Measurements from ENCODE around the gene AMBRA1.
"Not testable (repeated sequence)": the region's sequence is repeated elsewhere in the genome, so short reads cannot be mapped to it uniquely, and the experiment has no call there.

Gene AMBRA1

DNA sequence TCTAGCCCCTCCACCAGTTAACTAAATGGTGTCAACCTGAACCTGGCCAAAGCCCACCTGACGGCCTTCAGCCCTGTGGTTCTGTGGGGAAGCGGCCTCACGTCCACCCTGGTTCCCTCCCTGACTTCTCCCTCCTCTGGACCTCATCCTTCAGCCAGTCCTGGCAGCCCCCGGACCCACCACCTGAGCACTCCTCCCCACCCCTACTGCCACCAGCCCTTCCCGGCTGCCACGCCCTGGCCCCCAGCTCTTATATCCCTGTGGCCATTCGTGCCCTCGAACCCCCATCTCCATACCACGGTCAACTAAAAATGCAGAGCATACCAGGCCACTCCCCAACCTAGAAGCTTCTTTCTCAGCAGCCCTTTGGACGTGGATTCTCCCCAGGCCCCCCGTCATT is 216.5 kb downstream of the AMBRA1 start:
- TF ChIP-seq CTCF (IDR thresholded peaks at IDR 0.05), result no peak
- H3K36me3 ChIP-seq, result peaks cover 18 to 58% (median 49%) of the 10 kb centered on the region in 3 donors
- intact Hi-C loops (cut with DNase I; ENCODE audit: low total_unique reads), result no loop called here
- H3K27ac ChIP-seq, result no peak overlapping the region
- H3K27me3 ChIP-seq, result peaks cover 0 to 12% of the 10 kb centered on the region in 2 donors
- H3K9me3 ChIP-seq, result no peaks in the 10 kb centered on the region
- no peak overlapping the region for H3K4me3 ChIP-seq
- peaks cover 5 to 25% (median 21%) of the 10 kb centered on the region in 4 donors for H3K4me1 ChIP-seq
- DNase-seq, result no peak

DNA sequence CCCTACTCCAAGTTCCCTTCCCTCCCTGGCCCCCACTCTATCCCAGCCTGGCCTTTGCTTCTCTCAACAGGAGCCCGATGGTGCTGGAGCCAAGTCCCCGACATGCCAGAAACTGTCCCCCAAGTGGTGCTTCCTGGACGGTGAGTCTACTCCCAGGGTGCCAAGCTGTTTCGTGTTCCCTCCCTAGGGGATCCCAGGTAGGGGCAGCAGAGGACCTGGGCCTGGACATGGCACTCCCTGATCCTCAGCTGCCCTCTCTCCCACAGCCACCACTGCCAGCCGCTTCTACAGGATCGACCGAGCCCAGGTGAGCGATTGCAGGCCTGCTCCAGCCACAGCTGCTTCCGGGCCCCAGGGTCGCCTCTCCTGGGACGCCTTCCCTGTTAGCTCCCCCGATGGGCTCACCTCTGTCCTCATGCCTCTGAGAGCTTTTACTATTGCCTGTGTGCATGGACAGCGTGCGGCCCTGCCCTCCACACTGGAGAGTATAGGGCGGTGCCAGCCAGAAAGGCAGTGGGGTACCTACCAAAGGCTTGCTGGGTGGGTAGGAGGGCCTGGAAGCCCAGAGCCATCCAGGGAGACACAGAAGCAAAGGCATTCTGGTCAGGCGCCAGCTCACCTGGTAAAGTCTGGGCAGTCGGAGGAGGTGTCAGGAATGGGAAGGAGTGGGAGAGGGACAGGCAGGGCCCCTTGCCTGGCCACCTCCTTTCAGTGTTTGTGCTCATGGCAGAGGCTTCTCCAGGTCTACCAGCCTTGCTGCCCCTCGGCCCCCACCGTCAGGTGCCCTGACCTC is 217.4 kb downstream of the AMBRA1 start:
- intact Hi-C loops (cut with DNase I; ENCODE audit: low total_unique reads), result no loop called here
- DNase-seq, result no peak
- Histone ChIP-seq H3K4me3 (no peak overlapping the region), H3K27me3 (peaks cover 0 to 4% of the 10 kb centered on the region in 2 donors), H3K4me1 (peaks cover 0 to 17% (median 12%) of the 10 kb centered on the region in 4 donors), H3K9me3 (no peaks in the 10 kb centered on the region), H3K27ac (no peak overlapping the region), H3K36me3 (peaks cover 27 to 66% (median 58%) of the 10 kb centered on the region in 3 donors)
- no peak for TF ChIP-seq CTCF (IDR thresholded peaks at IDR 0.05)

GRCh38 chr11:46375392-46376101 is 218.3 kb downstream of the AMBRA1 start:
- Histone ChIP-seq H3K27ac (no peak overlapping the region), H3K27me3 (no peaks in the 10 kb centered on the region), H3K9me3 (no peaks in the 10 kb centered on the region), H3K4me3 (no peak overlapping the region), H3K36me3 (peaks cover 27 to 73% (median 63%) of the 10 kb centered on the region in 3 donors), H3K4me1 (peaks cover 0 to 8% (median 4%) of the 10 kb centered on the region in 4 donors)
- intact Hi-C loops (cut with DNase I; ENCODE audit: low total_unique reads), result no loop called here
- no peak for TF ChIP-seq CTCF (IDR thresholded peaks at IDR 0.05)
- DNase-seq, result no peak

DNA sequence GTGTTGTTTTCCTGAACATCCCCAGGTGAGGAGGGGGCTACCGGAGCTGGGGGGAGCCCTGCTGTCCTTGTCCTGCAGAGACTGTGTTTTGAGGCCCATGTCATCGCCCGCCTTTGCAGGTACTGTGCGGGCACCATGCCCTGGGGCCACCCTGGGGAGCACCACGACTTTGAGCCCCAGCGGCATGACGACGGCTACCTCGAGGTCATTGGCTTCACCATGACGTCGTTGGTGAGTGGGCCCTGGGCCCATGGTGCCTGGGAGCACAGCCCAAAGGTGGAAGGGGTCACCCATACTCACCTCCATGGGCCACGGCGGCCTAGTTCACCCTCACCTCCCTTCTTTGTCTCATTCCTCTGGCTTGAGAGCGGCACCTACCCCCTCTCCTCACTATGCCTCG is 219.0 kb downstream of the AMBRA1 start:
- no peak overlapping the region for H3K27ac ChIP-seq
- no peak for DNase-seq
- intact Hi-C loops (cut with DNase I; ENCODE audit: low total_unique reads), result no loop called here
- no peaks in the 10 kb centered on the region for H3K27me3 ChIP-seq
- H3K36me3 ChIP-seq, result peaks cover 27 to 80% (median 63%) of the 10 kb centered on the region in 3 donors
- peaks cover 0 to under 1% (median 0%) of the 10 kb centered on the region in 4 donors for H3K4me1 ChIP-seq
- no peak for TF ChIP-seq CTCF (IDR thresholded peaks at IDR 0.05)
- H3K4me3 ChIP-seq, result no peak overlapping the region
- H3K9me3 ChIP-seq, result no peaks in the 10 kb centered on the region

GRCh38 chr11:46373787-46374740 is 219.8 kb downstream of the AMBRA1 start:
- no peaks in the 10 kb centered on the region for H3K9me3 ChIP-seq
- no peak for DNase-seq
- no peaks in the 10 kb centered on the region for H3K27me3 ChIP-seq
- no peak overlapping the region for H3K27ac ChIP-seq
- no peaks in the 10 kb centered on the region for H3K4me1 ChIP-seq
- intact Hi-C loops (cut with DNase I; ENCODE audit: low total_unique reads), result no loop called here
- no peak for TF ChIP-seq CTCF (IDR thresholded peaks at IDR 0.05)
- no peak overlapping the region for H3K4me3 ChIP-seq
- H3K36me3 ChIP-seq, result peaks cover 27 to 86% (median 63%) of the 10 kb centered on the region in 3 donors

DNA sequence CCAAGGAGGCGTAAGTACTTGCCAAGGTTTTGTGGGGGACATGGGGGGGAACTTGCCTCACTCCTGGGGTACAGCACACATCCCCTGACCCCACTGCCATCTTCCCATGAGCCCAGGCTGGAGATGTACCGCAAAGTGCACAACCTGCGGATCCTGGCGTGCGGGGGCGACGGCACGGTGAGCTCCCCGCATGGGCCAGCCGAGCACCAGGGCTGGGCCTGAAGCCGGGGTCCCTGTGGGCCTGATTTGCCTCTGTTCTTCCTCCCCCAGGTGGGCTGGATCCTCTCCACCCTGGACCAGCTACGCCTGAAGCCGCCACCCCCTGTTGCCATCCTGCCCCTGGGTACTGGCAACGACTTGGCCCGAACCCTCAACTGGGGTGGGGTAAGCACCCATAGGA is 221.3 kb downstream of the AMBRA1 start:
- DNase-seq; H3K27ac ChIP-seq; H3K4me3 ChIP-seq; H3K4me1 ChIP-seq; H3K27me3 ChIP-seq; intact Hi-C loops (cut with DNase I; ENCODE audit: low total_unique reads); H3K9me3 ChIP-seq: not testable (repeated sequence)
- H3K36me3 ChIP-seq, result peaks cover 27 to 93% (median 74%) of the 10 kb centered on the region in 3 donors
